GM19395 (cell line): ENCODE measurements around the gene RNF4.
"Not testable (repeated sequence)": the region's sequence is repeated elsewhere in the genome, so short reads cannot be mapped to it uniquely, and the experiment has no call there.

Experiments used
- ATAC-seq: cut with Tn5 transposase; IDR thresholded peaks from one replicate; pipeline ENCODE4 v1.9.1; 2021; ENCODE audit warnings: mild to moderate bottlenecking, moderate library complexity; ENCODE audit not compliant: unreplicated experiment

RNF4 gene

GRCh38 chr4:2516635-2517034 lies 47.7 kb downstream of the RNF4 start:
- no peak for ATAC-seq

- ATAC-seq, result no peak
Observed at GRCh38 chr4:2526559-2526958, 57.7 kb downstream of the RNF4 start.

GRCh38 chr4:2534904-2535375 lies 66.0 kb downstream of the RNF4 start:
- no peak for ATAC-seq

- ATAC-seq, result peak; percentile 33
Observed at GRCh38 chr4:2535376-2536192, 66.7 kb downstream of the RNF4 start.

- peak; percentile 87 for ATAC-seq
Observed at GRCh38 chr4:2536193-2537010, 67.5 kb downstream of the RNF4 start, which contains the start of gene FAM193A. FAM193A (plus strand) TSS chr4:2536647; CDS start chr4:2536916, 269 bp downstream.

- ATAC-seq, result peak; percentile 19
Observed at GRCh38 chr4:2537011-2537830, 68.3 kb downstream of the RNF4 start.

- not testable (repeated sequence) for ATAC-seq
Observed at GRCh38 chr4:2543580-2544191, 74.8 kb downstream of the RNF4 start.

GRCh38 chr4:2545321-2546013 lies 76.6 kb downstream of the RNF4 start:
- ATAC-seq, result no peak

- ATAC-seq, result no peak
Observed at GRCh38 chr4:2546286-2546823, 77.4 kb downstream of the RNF4 start.

GRCh38 chr4:2546961-2547691 lies 78.2 kb downstream of the RNF4 start:
- ATAC-seq, result not testable (repeated sequence)

- no peak for ATAC-seq
Observed at GRCh38 chr4:2551118-2551517, 82.2 kb downstream of the RNF4 start.

GRCh38 chr4:2552806-2553205 lies 83.9 kb downstream of the RNF4 start:
- ATAC-seq, result no peak

GRCh38 chr4:2558301-2558700 lies 89.4 kb downstream of the RNF4 start:
- ATAC-seq, result no peak

GRCh38 chr4:2560167-2560566 lies 91.3 kb downstream of the RNF4 start:
- ATAC-seq, result no peak
